H9 (cell line): Measurements from ENCODE around the gene BTBD18. TPM values are rescaled to one million over a fixed set of nuclear protein-coding genes. Genes with fewer than 3 reads are reported as not detected.

ENCODE experiments used
- DNase-seq: peaks from one replicate; pipeline ENCODE4 v3.0.0-alpha.2; 2017
- H2AFZ ChIP-seq: one replicate; pipeline ENCODE4 v1.6.1; 2013; ENCODE audit warnings: mild to moderate bottlenecking, low read length, control low read depth, moderate library complexity
- H2AK5ac ChIP-seq: 2 replicates; pipeline ENCODE4 v1.6.1; 2013; ENCODE audit warnings: low read length, control low read depth, mixed read lengths; ENCODE audit not compliant: insufficient read length
- H2BK120ac ChIP-seq: one replicate; pipeline ENCODE4 v1.6.1; 2013; ENCODE audit warnings: low read depth, mild to moderate bottlenecking, low read length, control low read depth, inconsistent platforms; ENCODE audit not compliant: poor library complexity, severe bottlenecking
- H2BK12ac ChIP-seq: 2 replicates; pipeline ENCODE4 v1.6.1; 2013; ENCODE audit warnings: low read length, control low read depth, mixed read lengths, low read depth; ENCODE audit not compliant: insufficient read length
- H2BK15ac ChIP-seq: 2 replicates; pipeline ENCODE4 v1.6.1; 2013; ENCODE audit warnings: low read depth, low read length, control low read depth
- H2BK20ac ChIP-seq: one replicate; pipeline ENCODE4 v1.6.1; 2013; ENCODE audit warnings: low read depth, mild to moderate bottlenecking, low read length, control low read depth, inconsistent platforms; ENCODE audit not compliant: poor library complexity, severe bottlenecking
- H2BK5ac ChIP-seq: 2 replicates; pipeline ENCODE4 v1.6.1; 2013; ENCODE audit warnings: low read length, control low read depth, mixed read lengths; ENCODE audit not compliant: insufficient read length
- H3K14ac ChIP-seq: 2 replicates; pipeline ENCODE4 v1.6.1; 2013; ENCODE audit warnings: low read length, control low read depth; ENCODE audit not compliant: insufficient read depth
- H3K18ac ChIP-seq: 2 replicates; pipeline ENCODE4 v1.6.1; 2013; ENCODE audit warnings: low read depth, mild to moderate bottlenecking, mixed read lengths, low read length, control low read depth; ENCODE audit not compliant: insufficient read length
- H3K23ac ChIP-seq: 2 replicates; pipeline ENCODE4 v1.6.1; 2013; ENCODE audit warnings: low read length, control low read depth, mixed read lengths, low read depth; ENCODE audit not compliant: insufficient read length
- H3K23me2 ChIP-seq: 2 replicates; pipeline ENCODE4 v1.6.1; 2013; ENCODE audit warnings: low read depth, mild to moderate bottlenecking, mixed read lengths, low read length, control low read depth; ENCODE audit not compliant: insufficient read length, poor library complexity, severe bottlenecking
- H3K27ac ChIP-seq: 2 replicates; pipeline ENCODE4 v1.5.1; 2013; ENCODE audit warnings: low read length, control low read depth, mixed read lengths, low read depth; ENCODE audit not compliant: insufficient read length
- H3K27me3 ChIP-seq: 2 replicates; pipeline ENCODE4 v1.6.1; 2013; ENCODE audit warnings: low read length, control low read depth, inconsistent platforms; ENCODE audit not compliant: insufficient read depth
- H3K4ac ChIP-seq: 2 replicates; pipeline ENCODE4 v1.6.1; 2013; ENCODE audit warnings: low read depth, mild to moderate bottlenecking, control low read depth, inconsistent platforms, low read length, moderate library complexity
- H3K4me1 ChIP-seq: 2 replicates; pipeline ENCODE4 v1.6.1; 2013; ENCODE audit warnings: low read length, control low read depth, inconsistent platforms; ENCODE audit not compliant: insufficient read depth
- H3K4me2 ChIP-seq: 2 replicates; pipeline ENCODE4 v1.6.1; 2013; ENCODE audit warnings: low read length, control low read depth, mixed read lengths; ENCODE audit not compliant: insufficient read length, insufficient read depth
- H3K56ac ChIP-seq: 2 replicates; pipeline ENCODE4 v1.6.1; 2013; ENCODE audit warnings: low read depth, mild to moderate bottlenecking, mixed read lengths, low read length, control low read depth; ENCODE audit not compliant: insufficient read length
- H3K79me1 ChIP-seq: 2 replicates; pipeline ENCODE4 v1.6.1; 2013; ENCODE audit warnings: low read depth, mild to moderate bottlenecking, moderate library complexity, low read length, control low read depth, inconsistent platforms; ENCODE audit not compliant: insufficient read depth, poor library complexity, severe bottlenecking
- H3K79me2 ChIP-seq: 2 replicates; pipeline ENCODE4 v1.6.1; 2013; ENCODE audit warnings: low read length, control low read depth, inconsistent platforms; ENCODE audit not compliant: insufficient read depth
- H3K9ac ChIP-seq: 2 replicates; pipeline ENCODE4 v1.6.1; 2013; ENCODE audit warnings: low read length, control low read depth, mixed read lengths; ENCODE audit not compliant: insufficient read length; ENCODE audit errors: extremely low read depth
- H3K9me3 ChIP-seq: one replicate; pipeline ENCODE4 v1.6.1; 2013; ENCODE audit warnings: low read depth, low read length, inconsistent platforms; ENCODE audit not compliant: control insufficient read depth
- H3T11ph ChIP-seq: one replicate; pipeline ENCODE4 v1.6.1; 2013; ENCODE audit warnings: mild to moderate bottlenecking, low read length, control low read depth, inconsistent platforms
- H4K20me1 ChIP-seq: one replicate; pipeline ENCODE4 v1.6.1; 2013; ENCODE audit not compliant: control insufficient read depth, insufficient read length, insufficient read depth
- H4K5ac ChIP-seq: 2 replicates; pipeline ENCODE4 v1.6.1; 2013; ENCODE audit warnings: low read depth, mild to moderate bottlenecking, mixed read lengths, low read length, control low read depth; ENCODE audit not compliant: insufficient read length
- H4K8ac ChIP-seq: replicated peaks from 2 replicates; pipeline ENCODE4 v1.6.1; 2013; ENCODE audit warnings: low read length, control low read depth, mixed read lengths, low read depth; ENCODE audit not compliant: insufficient read length
- H4K91ac ChIP-seq: 2 replicates; pipeline ENCODE4 v1.6.1; 2013; ENCODE audit warnings: low read depth, mild to moderate bottlenecking, moderate library complexity, mixed read lengths, low read length, control low read depth; ENCODE audit not compliant: insufficient read length
- H3K27ac Mint-ChIP-seq, 3 experiments: 2 replicates in 2 of 3; 3 replicates in 1 of 3; pipeline ENCODE4 v1.8.0; 2020 to 2021; ENCODE audit warnings: mixed read lengths in 3 of 3, mild to moderate bottlenecking in 1 of 3, moderate library complexity in 1 of 3
- H3K27me3 Mint-ChIP-seq: 2 replicates; pipeline ENCODE4 v1.8.0; 2021; ENCODE audit warnings: low read depth, mild to moderate bottlenecking, moderate library complexity, mixed read lengths
- H3K36me3 Mint-ChIP-seq, 3 experiments: 2 replicates in 2 of 3; 3 replicates in 1 of 3; pipeline ENCODE4 v1.8.0; 2020 to 2021; ENCODE audit warnings: low read depth in 3 of 3, mixed read lengths in 3 of 3; ENCODE audit not compliant: insufficient read depth in 1 of 3
- H3K4me1 Mint-ChIP-seq, 2 experiments: 2 replicates each; pipeline ENCODE4 v1.8.0; 2020; ENCODE audit warnings: mixed read lengths in 2 of 2
- H3K4me3 Mint-ChIP-seq, 2 experiments: 2 replicates in 1 of 2; 3 replicates in 1 of 2; pipeline ENCODE4 v1.8.0; 2020 to 2021; ENCODE audit warnings: mild to moderate bottlenecking in 2 of 2, mixed read lengths in 2 of 2, moderate library complexity in 1 of 2
- H3K9me3 Mint-ChIP-seq, 2 experiments: 2 replicates in 1 of 2; 3 replicates in 1 of 2; pipeline ENCODE4 v1.8.0; 2020; ENCODE audit warnings: mild to moderate bottlenecking in 2 of 2, mixed read lengths in 2 of 2, moderate library complexity in 1 of 2
- WGBS: extraction: QIAGEN DNeasy Blood & Tissue Kit; methylation state at CpG from one replicate; pipeline ENCODE4 v1.1.7; 2013; ENCODE audit warnings: missing lambda C conversion rate, low lambda C conversion rate, mixed read lengths; ENCODE audit not compliant: insufficient read length; ENCODE audit errors: extremely low coverage; 5-methylcytosine and 5-hydroxymethylcytosine counted together
- total RNA-seq: library from RNA; stranded (reverse); gene quantifications from 2 replicates; pipeline ENCODE4 v1.2.1, GENCODE V29; 2021
- TF ChIP-seq, protein P1 (sequence below): fragments of 200-600 bp; sonication (generic); conservative IDR thresholded peaks from 3 replicates; pipeline ENCODE4 v1.8.0; 2021; ENCODE audit warnings: antibody characterized with exemption, mild to moderate bottlenecking

Gene BTBD18
- total RNA-seq, 1 experiment from 2014 or later: not detected

GRCh38 chr11:57728829-57729228, 22.8 kb downstream of the BTBD18 start:
- H3K36me3 Mint-ChIP-seq: peaks cover 4 to 6% (median 6%) of the 10 kb centered on the region in 3 experiments; a peak in 2 of 7 replicates
- Histone ChIP-seq H2BK15ac (no peak overlapping the region), H4K91ac (no peak overlapping the region), H2BK20ac (no peak overlapping the region), H2BK12ac (no peak overlapping the region), H3K14ac (no peak overlapping the region), H3K23ac (no peak overlapping the region), H3K27ac (peak overlapping the region; percentile 78), H4K5ac (no peak overlapping the region), H2BK5ac (no peak overlapping the region), H3K27me3 (no peaks in the 10 kb centered on the region), H4K20me1 (no peaks in the 10 kb centered on the region), H3K56ac (no peak overlapping the region), H3K9me3 (no peaks in the 10 kb centered on the region), H4K8ac (no peak overlapping the region), H3K79me1 (peaks cover 3% of the 10 kb centered on the region), H3K4ac (no peak overlapping the region), H2AK5ac (no peak overlapping the region), H3T11ph (no peak overlapping the region), H3K23me2 (no peaks in the 10 kb centered on the region), H3K4me2 (peak overlapping the region; percentile 21), H3K18ac (no peak overlapping the region), H2BK120ac (no peak overlapping the region), H3K4me1 (no peaks in the 10 kb centered on the region; the same call in 1 of the 2 replicates), H3K9ac (no peak overlapping the region), H3K79me2 (peaks cover 4% of the 10 kb centered on the region; the same call in 1 of the 2 replicates), H2AFZ (no peak overlapping the region)
- peak overlapping the region in 1 of 2 experiments; percentile 68; a peak in 3 of 5 replicates for H3K4me3 Mint-ChIP-seq
- peak overlapping the region; percentile 51 to 98 (median 98) for H3K27ac Mint-ChIP-seq
- TF ChIP-seq, protein P1, sequence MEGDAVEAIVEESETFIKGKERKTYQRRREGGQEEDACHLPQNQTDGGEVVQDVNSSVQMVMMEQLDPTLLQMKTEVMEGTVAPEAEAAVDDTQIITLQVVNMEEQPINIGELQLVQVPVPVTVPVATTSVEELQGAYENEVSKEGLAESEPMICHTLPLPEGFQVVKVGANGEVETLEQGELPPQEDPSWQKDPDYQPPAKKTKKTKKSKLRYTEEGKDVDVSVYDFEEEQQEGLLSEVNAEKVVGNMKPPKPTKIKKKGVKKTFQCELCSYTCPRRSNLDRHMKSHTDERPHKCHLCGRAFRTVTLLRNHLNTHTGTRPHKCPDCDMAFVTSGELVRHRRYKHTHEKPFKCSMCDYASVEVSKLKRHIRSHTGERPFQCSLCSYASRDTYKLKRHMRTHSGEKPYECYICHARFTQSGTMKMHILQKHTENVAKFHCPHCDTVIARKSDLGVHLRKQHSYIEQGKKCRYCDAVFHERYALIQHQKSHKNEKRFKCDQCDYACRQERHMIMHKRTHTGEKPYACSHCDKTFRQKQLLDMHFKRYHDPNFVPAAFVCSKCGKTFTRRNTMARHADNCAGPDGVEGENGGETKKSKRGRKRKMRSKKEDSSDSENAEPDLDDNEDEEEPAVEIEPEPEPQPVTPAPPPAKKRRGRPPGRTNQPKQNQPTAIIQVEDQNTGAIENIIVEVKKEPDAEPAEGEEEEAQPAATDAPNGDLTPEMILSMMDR: no peak
- no peaks in the 10 kb centered on the region for H3K9me3 Mint-ChIP-seq
- H3K27me3 Mint-ChIP-seq: no peaks in the 10 kb centered on the region
- DNase-seq: no peak
- no CpG with 5 or more reads among the region's 7 CpGs for WGBS
- H3K4me1 Mint-ChIP-seq: peaks cover 13 to 20% of the 10 kb centered on the region in 2 experiments
